OCI-LY7 (cell line): ENCODE results near the gene WTAP. TPM values are rescaled to one million over a fixed set of nuclear protein-coding genes. Genes with fewer than 3 reads are reported as not detected.

Experiments used
- BruUV-seq: library from RNA; stranded (reverse); fragments of 400-500 nt; replicated peaks from 2 replicates; lab custom pipeline; 2021; lab: Mats Ljungman, UMichigan
- CTCF ChIA-PET: fragments of 300-600 bp; sonication (Branson Sonifier 250); formaldehyde crosslinking; loops from one replicate; lab custom pipeline; 2022; ENCODE audit warnings: antibody characterized with exemption; ENCODE audit not compliant: unreplicated experiment; lab: Charles Lee
- POLR2A ChIA-PET: fragments of 300-600 bp; sonication (Branson Sonifier 250); formaldehyde crosslinking; loops from one replicate; lab custom pipeline; 2022; ENCODE audit warnings: antibody characterized with exemption; lab: Charles Lee
- DNase-seq: peaks from one replicate; pipeline ENCODE4 v3.0.0-alpha.2; 2015; ENCODE audit warnings: low spot score
- H2AFZ ChIP-seq: fragments of 200-600 bp; sonication (generic), shearing (Covaris generic); 2 replicates; pipeline ENCODE4 v1.6.1; 2014; ENCODE audit warnings: mild to moderate bottlenecking, antibody characterized with exemption, low read length, moderate library complexity
- H3K27ac ChIP-seq: fragments of 200-600 bp; sonication (generic); 2 replicates; pipeline ENCODE4 v1.5.1; 2014; ENCODE audit warnings: mixed run types, low read depth, mild to moderate bottlenecking, moderate library complexity, low read length, inconsistent platforms; ENCODE audit not compliant: poor library complexity, severe bottlenecking
- H3K36me3 ChIP-seq: fragments of 200-600 bp; sonication (generic); 2 replicates; pipeline ENCODE4 v1.6.1; 2014; ENCODE audit warnings: mild to moderate bottlenecking, antibody characterized with exemption, low read length, moderate library complexity, mixed read lengths; ENCODE audit not compliant: insufficient read depth
- H3K4me1 ChIP-seq: fragments of 200-600 bp; sonication (generic); 2 replicates; pipeline ENCODE4 v1.5.1; 2014; ENCODE audit warnings: mild to moderate bottlenecking, low read length; ENCODE audit not compliant: insufficient read depth, poor library complexity, severe bottlenecking
- H3K4me2 ChIP-seq: fragments of 200-600 bp; sonication (generic); 2 replicates; pipeline ENCODE4 v1.6.1; 2014; ENCODE audit warnings: mild to moderate bottlenecking, low read length
- H3K4me3 ChIP-seq: fragments of 200-600 bp; sonication (generic); 2 replicates; pipeline ENCODE4 v1.5.1; 2014; ENCODE audit warnings: mild to moderate bottlenecking, low read depth, low read length; ENCODE audit not compliant: poor library complexity, severe bottlenecking
- H3K79me2 ChIP-seq: fragments of 200-600 bp; sonication (generic); 2 replicates; pipeline ENCODE4 v1.6.1; 2016; ENCODE audit warnings: low read depth, mild to moderate bottlenecking, low read length, moderate library complexity, mixed read lengths; ENCODE audit not compliant: insufficient read depth
- H3K9me2 ChIP-seq: fragments of 200-600 bp; sonication (generic); 2 replicates; pipeline ENCODE4 v1.6.1; 2016; ENCODE audit warnings: mild to moderate bottlenecking, low read length, mixed read lengths; ENCODE audit not compliant: insufficient read depth
- H3K9me3 ChIP-seq: fragments of 200-600 bp; sonication (generic); 2 replicates; pipeline ENCODE4 v1.6.1; 2014; ENCODE audit warnings: mild to moderate bottlenecking, mixed run types, low read length, mixed read lengths
- H4K20me1 ChIP-seq: fragments of 200-600 bp; sonication (generic); 2 replicates; pipeline ENCODE4 v1.6.1; 2014; ENCODE audit warnings: mild to moderate bottlenecking, antibody characterized with exemption, low read length, moderate library complexity, mixed read lengths; ENCODE audit not compliant: insufficient read depth
- EZH2phosphoT487 ChIP-seq: fragments of 200-600 bp; sonication (generic); IDR thresholded peaks from 2 replicates; pipeline ENCODE4 v1.6.1; 2018; ENCODE audit warnings: low read depth, borderline replicate concordance, mild to moderate bottlenecking, mixed run types, antibody characterized with exemption, low read length, moderate library complexity, mixed read lengths
- intact Hi-C: fragments of 100-400 bp; cut with micrococcal nuclease; formaldehyde crosslinking; loops from one replicate; pipeline ENCODE4 v1.10.0; 2022; ENCODE audit not compliant: unreplicated experiment
- total RNA-seq, 2 experiments: library from RNA; depleted of rRNA in 1 of 2; stranded (reverse); fragments of >200 nt in 1 of 2; shearing (Covaris generic) in 1 of 2; gene quantifications; 2 replicates each; pipeline ENCODE4 v1.2.3, GENCODE V29; 2014 to 2022
- TF ChIP-seq, protein P1 (sequence below): fragments of 200-600 bp; sonication (generic); conservative IDR thresholded peaks from 2 replicates; pipeline ENCODE4 v1.5.1; 2014; ENCODE audit warnings: mild to moderate bottlenecking, antibody characterized with exemption, low read length, moderate library complexity, mixed read lengths

The WTAP gene
- total RNA-seq, 2 experiments from 2014 or later = 99.3 to 115 TPM

DNA sequence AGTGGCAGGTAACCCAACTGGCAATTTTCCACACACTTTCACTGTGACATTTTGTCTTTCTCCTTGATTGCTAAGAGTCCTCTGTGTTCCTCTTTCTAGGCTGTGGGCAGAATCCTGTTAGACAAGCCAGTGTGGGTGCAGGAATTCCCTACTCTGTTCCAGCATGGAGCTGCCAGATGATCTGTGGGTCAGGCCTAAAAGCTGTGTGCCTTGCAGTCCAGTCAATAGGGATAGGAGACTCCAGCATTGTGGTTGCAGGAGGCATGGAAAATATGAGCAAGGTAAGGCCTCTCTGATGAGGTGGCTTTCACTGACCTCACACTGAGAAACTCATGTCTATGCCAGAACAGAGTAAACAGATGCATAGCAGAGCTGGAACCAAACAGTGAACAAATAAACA lies 39.6 kb downstream of the WTAP start:
- intact Hi-C loops = no loop called here
- no peak overlapping the region for H3K4me2 ChIP-seq
- ChIA-PET POLR2A (interaction anchor here (0.5 kb wide), 1 partner anchor 85 kb away, joined by 3 read pairs; no protein-coding TSS in a partner anchor), CTCF (no interaction called here)
- H3K9me2 ChIP-seq = no peaks in the 10 kb centered on the region
- BruUV-seq = no TSS peak
- no peak for DNase-seq
- H2AFZ ChIP-seq = no peak overlapping the region
- TF ChIP-seq, protein P1, sequence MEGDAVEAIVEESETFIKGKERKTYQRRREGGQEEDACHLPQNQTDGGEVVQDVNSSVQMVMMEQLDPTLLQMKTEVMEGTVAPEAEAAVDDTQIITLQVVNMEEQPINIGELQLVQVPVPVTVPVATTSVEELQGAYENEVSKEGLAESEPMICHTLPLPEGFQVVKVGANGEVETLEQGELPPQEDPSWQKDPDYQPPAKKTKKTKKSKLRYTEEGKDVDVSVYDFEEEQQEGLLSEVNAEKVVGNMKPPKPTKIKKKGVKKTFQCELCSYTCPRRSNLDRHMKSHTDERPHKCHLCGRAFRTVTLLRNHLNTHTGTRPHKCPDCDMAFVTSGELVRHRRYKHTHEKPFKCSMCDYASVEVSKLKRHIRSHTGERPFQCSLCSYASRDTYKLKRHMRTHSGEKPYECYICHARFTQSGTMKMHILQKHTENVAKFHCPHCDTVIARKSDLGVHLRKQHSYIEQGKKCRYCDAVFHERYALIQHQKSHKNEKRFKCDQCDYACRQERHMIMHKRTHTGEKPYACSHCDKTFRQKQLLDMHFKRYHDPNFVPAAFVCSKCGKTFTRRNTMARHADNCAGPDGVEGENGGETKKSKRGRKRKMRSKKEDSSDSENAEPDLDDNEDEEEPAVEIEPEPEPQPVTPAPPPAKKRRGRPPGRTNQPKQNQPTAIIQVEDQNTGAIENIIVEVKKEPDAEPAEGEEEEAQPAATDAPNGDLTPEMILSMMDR = no peak
- TF ChIP-seq EZH2phosphoT487 = no peak
- peaks cover 79% of the 10 kb centered on the region for H3K36me3 ChIP-seq
- H3K4me1 ChIP-seq = peaks cover 6% of the 10 kb centered on the region
- H3K4me3 ChIP-seq = no peak overlapping the region
- no peak overlapping the region for H3K27ac ChIP-seq
- H3K79me2 ChIP-seq = no peaks in the 10 kb centered on the region; the same call in 1 of the 2 replicates
- no peaks in the 10 kb centered on the region for H3K9me3 ChIP-seq
- H4K20me1 ChIP-seq = no peaks in the 10 kb centered on the region; the same call in 1 of the 2 replicates

DNA sequence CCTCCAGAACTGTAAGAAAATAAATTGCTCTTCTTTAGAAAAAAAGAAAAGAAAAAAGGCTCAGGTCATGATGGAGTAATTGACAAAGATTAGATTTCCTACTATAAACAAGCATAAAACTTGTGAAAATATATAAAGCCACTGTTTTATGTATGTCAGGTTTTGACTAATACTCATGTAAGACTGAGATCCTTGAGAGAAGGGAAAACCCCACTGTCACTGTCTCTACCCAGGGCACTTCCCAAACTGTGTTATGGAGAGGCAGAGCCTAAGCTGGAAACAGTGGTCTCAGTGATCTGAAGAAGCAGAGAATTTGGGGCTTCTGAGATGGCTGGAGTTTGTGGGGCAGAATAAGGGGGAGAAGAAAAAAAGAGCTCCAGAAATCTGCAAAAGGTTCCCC lies 42.2 kb downstream of the WTAP start:
- TF ChIP-seq, protein P1 = no peak
- TF ChIP-seq EZH2phosphoT487 = no peak
- ChIA-PET POLR2A (interaction anchor here (0.7 to 1.9 kb wide), 5 partner anchors 10 to 71 kb away, joined by 3 to 6 read pairs (median 5); no protein-coding TSS in a partner anchor), CTCF (interaction anchor here (1.7 kb wide), 1 partner anchor 8 kb away, joined by 5 read pairs; the partner anchor contains the start of gene ACAT2)
- Histone ChIP-seq H2AFZ (no peak overlapping the region), H3K9me2 (no peaks in the 10 kb centered on the region), H3K9me3 (no peaks in the 10 kb centered on the region), H3K36me3 (peaks cover 92% of the 10 kb centered on the region), H4K20me1 (no peaks in the 10 kb centered on the region; the same call in 1 of the 2 replicates), H3K27ac (no peak overlapping the region), H3K4me2 (no peak overlapping the region), H3K4me3 (no peak overlapping the region), H3K4me1 (no peaks in the 10 kb centered on the region), H3K79me2 (no peaks in the 10 kb centered on the region)
- BruUV-seq = no TSS peak
- no peak for DNase-seq
- intact Hi-C loops = no loop called here

DNA sequence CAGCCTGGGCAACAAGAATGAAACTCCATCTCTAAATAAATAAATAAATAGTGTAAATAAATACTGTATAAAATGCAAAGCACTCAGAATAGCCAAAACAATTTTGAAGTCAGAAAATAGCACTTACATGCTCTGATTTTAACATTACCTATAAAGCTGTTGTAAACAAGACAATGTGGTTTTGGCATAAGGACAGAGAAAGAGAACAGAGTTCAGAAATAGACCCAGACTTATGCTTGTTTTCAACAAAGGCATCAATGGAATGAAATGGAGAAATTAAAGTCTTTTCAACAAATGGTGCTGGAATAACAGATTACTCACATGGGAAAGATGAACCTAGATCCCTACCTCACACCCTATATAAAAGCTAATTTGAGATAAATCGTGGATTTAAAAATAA lies 44.9 kb downstream of the WTAP start:
- Histone ChIP-seq H3K4me2 (no peak overlapping the region), H4K20me1 (no peaks in the 10 kb centered on the region; the same call in 1 of the 2 replicates), H2AFZ (no peak overlapping the region), H3K36me3 (peaks cover 97% of the 10 kb centered on the region), H3K9me3 (no peaks in the 10 kb centered on the region), H3K4me3 (no peak overlapping the region), H3K79me2 (no peaks in the 10 kb centered on the region), H3K4me1 (no peaks in the 10 kb centered on the region), H3K27ac (no peak overlapping the region), H3K9me2 (no peaks in the 10 kb centered on the region)
- no peak for DNase-seq
- ChIA-PET CTCF (no interaction called here), POLR2A (interaction anchor here (0.9 to 1.3 kb wide), 4 partner anchors 10 to 75 kb away, joined by 3 to 4 read pairs (median 4); no protein-coding TSS in a partner anchor)
- BruUV-seq = no TSS peak
- TF ChIP-seq, protein P1 = no peak
- TF ChIP-seq EZH2phosphoT487 = no peak
- intact Hi-C loops = no loop called here
